Hepatocyte (in vitro differentiated cells): ENCODE data around the gene NLRX1.

ENCODE experiments used
- EZH2phosphoT487 ChIP-seq: fragments of 200-600 bp; sonication (generic); IDR thresholded peaks from one replicate; pipeline ENCODE4 v1.6.1; 2018; ENCODE audit warnings: antibody characterized with exemption, mild to moderate bottlenecking, low read depth, moderate library complexity; ENCODE audit not compliant: unreplicated experiment, severe bottlenecking
- TF ChIP-seq, protein P1 (sequence below): fragments of 200-600 bp; sonication (generic); IDR thresholded peaks from 2 replicates; pipeline ENCODE4 v1.5.1; 2016; ENCODE audit warnings: antibody characterized with exemption, mild to moderate bottlenecking; ENCODE audit not compliant: poor library complexity

DNA sequence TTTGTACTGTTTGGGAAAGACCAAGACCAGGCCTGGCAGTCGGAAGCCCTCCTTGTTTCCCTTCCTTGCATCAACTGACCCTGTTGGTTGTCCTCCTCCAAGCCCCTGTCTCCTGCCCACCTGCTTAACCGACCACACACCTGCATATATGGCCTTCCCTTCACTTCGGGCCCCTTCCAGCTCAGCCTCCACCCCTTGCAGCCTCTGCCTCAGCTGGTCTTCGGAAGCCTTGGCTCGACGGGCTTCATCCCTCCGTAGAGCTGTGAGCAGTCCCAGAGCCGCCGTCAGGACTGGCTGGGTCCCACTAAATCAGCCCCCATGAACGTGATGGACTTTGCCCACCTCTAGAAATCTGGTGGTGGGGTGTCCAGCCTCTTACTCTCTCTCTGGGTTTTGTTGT lies 25.1 kb downstream of the NLRX1 start:
- TF ChIP-seq, protein P1, sequence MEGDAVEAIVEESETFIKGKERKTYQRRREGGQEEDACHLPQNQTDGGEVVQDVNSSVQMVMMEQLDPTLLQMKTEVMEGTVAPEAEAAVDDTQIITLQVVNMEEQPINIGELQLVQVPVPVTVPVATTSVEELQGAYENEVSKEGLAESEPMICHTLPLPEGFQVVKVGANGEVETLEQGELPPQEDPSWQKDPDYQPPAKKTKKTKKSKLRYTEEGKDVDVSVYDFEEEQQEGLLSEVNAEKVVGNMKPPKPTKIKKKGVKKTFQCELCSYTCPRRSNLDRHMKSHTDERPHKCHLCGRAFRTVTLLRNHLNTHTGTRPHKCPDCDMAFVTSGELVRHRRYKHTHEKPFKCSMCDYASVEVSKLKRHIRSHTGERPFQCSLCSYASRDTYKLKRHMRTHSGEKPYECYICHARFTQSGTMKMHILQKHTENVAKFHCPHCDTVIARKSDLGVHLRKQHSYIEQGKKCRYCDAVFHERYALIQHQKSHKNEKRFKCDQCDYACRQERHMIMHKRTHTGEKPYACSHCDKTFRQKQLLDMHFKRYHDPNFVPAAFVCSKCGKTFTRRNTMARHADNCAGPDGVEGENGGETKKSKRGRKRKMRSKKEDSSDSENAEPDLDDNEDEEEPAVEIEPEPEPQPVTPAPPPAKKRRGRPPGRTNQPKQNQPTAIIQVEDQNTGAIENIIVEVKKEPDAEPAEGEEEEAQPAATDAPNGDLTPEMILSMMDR = no peak
- no peak for TF ChIP-seq EZH2phosphoT487
